H9 (cell line): Measurements from ENCODE around the gene KIF16B. TPM values are rescaled to one million over a fixed set of nuclear protein-coding genes. Genes with fewer than 3 reads are reported as not detected.

Source experiments
- DNase-seq: peaks from one replicate; pipeline ENCODE4 v3.0.0-alpha.2; 2017
- H2AFZ ChIP-seq: one replicate; pipeline ENCODE4 v1.6.1; 2013; ENCODE audit warnings: mild to moderate bottlenecking, low read length, control low read depth, moderate library complexity
- H2AK5ac ChIP-seq: 2 replicates; pipeline ENCODE4 v1.6.1; 2013; ENCODE audit warnings: low read length, control low read depth, mixed read lengths; ENCODE audit not compliant: insufficient read length
- H2BK120ac ChIP-seq: one replicate; pipeline ENCODE4 v1.6.1; 2013; ENCODE audit warnings: low read depth, mild to moderate bottlenecking, low read length, control low read depth, inconsistent platforms; ENCODE audit not compliant: poor library complexity, severe bottlenecking
- H2BK12ac ChIP-seq: 2 replicates; pipeline ENCODE4 v1.6.1; 2013; ENCODE audit warnings: low read length, control low read depth, mixed read lengths, low read depth; ENCODE audit not compliant: insufficient read length
- H2BK15ac ChIP-seq: 2 replicates; pipeline ENCODE4 v1.6.1; 2013; ENCODE audit warnings: low read depth, low read length, control low read depth
- H2BK20ac ChIP-seq: one replicate; pipeline ENCODE4 v1.6.1; 2013; ENCODE audit warnings: low read depth, mild to moderate bottlenecking, low read length, control low read depth, inconsistent platforms; ENCODE audit not compliant: poor library complexity, severe bottlenecking
- H2BK5ac ChIP-seq: 2 replicates; pipeline ENCODE4 v1.6.1; 2013; ENCODE audit warnings: low read length, control low read depth, mixed read lengths; ENCODE audit not compliant: insufficient read length
- H3K14ac ChIP-seq: 2 replicates; pipeline ENCODE4 v1.6.1; 2013; ENCODE audit warnings: low read length, control low read depth; ENCODE audit not compliant: insufficient read depth
- H3K18ac ChIP-seq: 2 replicates; pipeline ENCODE4 v1.6.1; 2013; ENCODE audit warnings: low read depth, mild to moderate bottlenecking, mixed read lengths, low read length, control low read depth; ENCODE audit not compliant: insufficient read length
- H3K23ac ChIP-seq: 2 replicates; pipeline ENCODE4 v1.6.1; 2013; ENCODE audit warnings: low read length, control low read depth, mixed read lengths, low read depth; ENCODE audit not compliant: insufficient read length
- H3K23me2 ChIP-seq: 2 replicates; pipeline ENCODE4 v1.6.1; 2013; ENCODE audit warnings: low read depth, mild to moderate bottlenecking, mixed read lengths, low read length, control low read depth; ENCODE audit not compliant: insufficient read length, poor library complexity, severe bottlenecking
- H3K27ac ChIP-seq: 2 replicates; pipeline ENCODE4 v1.5.1; 2013; ENCODE audit warnings: low read length, control low read depth, mixed read lengths, low read depth; ENCODE audit not compliant: insufficient read length
- H3K27me3 ChIP-seq: 2 replicates; pipeline ENCODE4 v1.6.1; 2013; ENCODE audit warnings: low read length, control low read depth, inconsistent platforms; ENCODE audit not compliant: insufficient read depth
- H3K4ac ChIP-seq: 2 replicates; pipeline ENCODE4 v1.6.1; 2013; ENCODE audit warnings: low read depth, mild to moderate bottlenecking, control low read depth, inconsistent platforms, low read length, moderate library complexity
- H3K4me1 ChIP-seq: 2 replicates; pipeline ENCODE4 v1.6.1; 2013; ENCODE audit warnings: low read length, control low read depth, inconsistent platforms; ENCODE audit not compliant: insufficient read depth
- H3K4me2 ChIP-seq: 2 replicates; pipeline ENCODE4 v1.6.1; 2013; ENCODE audit warnings: low read length, control low read depth, mixed read lengths; ENCODE audit not compliant: insufficient read length, insufficient read depth
- H3K56ac ChIP-seq: 2 replicates; pipeline ENCODE4 v1.6.1; 2013; ENCODE audit warnings: low read depth, mild to moderate bottlenecking, mixed read lengths, low read length, control low read depth; ENCODE audit not compliant: insufficient read length
- H3K79me1 ChIP-seq: 2 replicates; pipeline ENCODE4 v1.6.1; 2013; ENCODE audit warnings: low read depth, mild to moderate bottlenecking, moderate library complexity, low read length, control low read depth, inconsistent platforms; ENCODE audit not compliant: insufficient read depth, poor library complexity, severe bottlenecking
- H3K79me2 ChIP-seq: 2 replicates; pipeline ENCODE4 v1.6.1; 2013; ENCODE audit warnings: low read length, control low read depth, inconsistent platforms; ENCODE audit not compliant: insufficient read depth
- H3K9ac ChIP-seq: 2 replicates; pipeline ENCODE4 v1.6.1; 2013; ENCODE audit warnings: low read length, control low read depth, mixed read lengths; ENCODE audit not compliant: insufficient read length; ENCODE audit errors: extremely low read depth
- H3K9me3 ChIP-seq: one replicate; pipeline ENCODE4 v1.6.1; 2013; ENCODE audit warnings: low read depth, low read length, inconsistent platforms; ENCODE audit not compliant: control insufficient read depth
- H3T11ph ChIP-seq: one replicate; pipeline ENCODE4 v1.6.1; 2013; ENCODE audit warnings: mild to moderate bottlenecking, low read length, control low read depth, inconsistent platforms
- H4K20me1 ChIP-seq: one replicate; pipeline ENCODE4 v1.6.1; 2013; ENCODE audit not compliant: control insufficient read depth, insufficient read length, insufficient read depth
- H4K5ac ChIP-seq: 2 replicates; pipeline ENCODE4 v1.6.1; 2013; ENCODE audit warnings: low read depth, mild to moderate bottlenecking, mixed read lengths, low read length, control low read depth; ENCODE audit not compliant: insufficient read length
- H4K8ac ChIP-seq: replicated peaks from 2 replicates; pipeline ENCODE4 v1.6.1; 2013; ENCODE audit warnings: low read length, control low read depth, mixed read lengths, low read depth; ENCODE audit not compliant: insufficient read length
- H4K91ac ChIP-seq: 2 replicates; pipeline ENCODE4 v1.6.1; 2013; ENCODE audit warnings: low read depth, mild to moderate bottlenecking, moderate library complexity, mixed read lengths, low read length, control low read depth; ENCODE audit not compliant: insufficient read length
- H3K27ac Mint-ChIP-seq, 3 experiments: 2 replicates in 2 of 3; 3 replicates in 1 of 3; pipeline ENCODE4 v1.8.0; 2020 to 2021; ENCODE audit warnings: mixed read lengths in 3 of 3, mild to moderate bottlenecking in 1 of 3, moderate library complexity in 1 of 3
- H3K27me3 Mint-ChIP-seq: 2 replicates; pipeline ENCODE4 v1.8.0; 2021; ENCODE audit warnings: low read depth, mild to moderate bottlenecking, moderate library complexity, mixed read lengths
- H3K36me3 Mint-ChIP-seq, 3 experiments: 2 replicates in 2 of 3; 3 replicates in 1 of 3; pipeline ENCODE4 v1.8.0; 2020 to 2021; ENCODE audit warnings: low read depth in 3 of 3, mixed read lengths in 3 of 3; ENCODE audit not compliant: insufficient read depth in 1 of 3
- H3K4me1 Mint-ChIP-seq, 2 experiments: 2 replicates each; pipeline ENCODE4 v1.8.0; 2020; ENCODE audit warnings: mixed read lengths in 2 of 2
- H3K4me3 Mint-ChIP-seq, 2 experiments: 2 replicates in 1 of 2; 3 replicates in 1 of 2; pipeline ENCODE4 v1.8.0; 2020 to 2021; ENCODE audit warnings: mild to moderate bottlenecking in 2 of 2, mixed read lengths in 2 of 2, moderate library complexity in 1 of 2
- H3K9me3 Mint-ChIP-seq, 2 experiments: 2 replicates in 1 of 2; 3 replicates in 1 of 2; pipeline ENCODE4 v1.8.0; 2020; ENCODE audit warnings: mild to moderate bottlenecking in 2 of 2, mixed read lengths in 2 of 2, moderate library complexity in 1 of 2
- WGBS: extraction: QIAGEN DNeasy Blood & Tissue Kit; methylation state at CpG from one replicate; pipeline ENCODE4 v1.1.7; 2013; ENCODE audit warnings: missing lambda C conversion rate, low lambda C conversion rate, mixed read lengths; ENCODE audit not compliant: insufficient read length; ENCODE audit errors: extremely low coverage; 5-methylcytosine and 5-hydroxymethylcytosine counted together
- total RNA-seq: library from RNA; stranded (reverse); gene quantifications from 2 replicates; pipeline ENCODE4 v1.2.1, GENCODE V29; 2021
- TF ChIP-seq, protein P1 (sequence below): fragments of 200-600 bp; sonication (generic); conservative IDR thresholded peaks from 3 replicates; pipeline ENCODE4 v1.8.0; 2021; ENCODE audit warnings: antibody characterized with exemption, mild to moderate bottlenecking

The KIF16B gene
- total RNA-seq, 1 experiment from 2014 or later, result 7.4 TPM

DNA sequence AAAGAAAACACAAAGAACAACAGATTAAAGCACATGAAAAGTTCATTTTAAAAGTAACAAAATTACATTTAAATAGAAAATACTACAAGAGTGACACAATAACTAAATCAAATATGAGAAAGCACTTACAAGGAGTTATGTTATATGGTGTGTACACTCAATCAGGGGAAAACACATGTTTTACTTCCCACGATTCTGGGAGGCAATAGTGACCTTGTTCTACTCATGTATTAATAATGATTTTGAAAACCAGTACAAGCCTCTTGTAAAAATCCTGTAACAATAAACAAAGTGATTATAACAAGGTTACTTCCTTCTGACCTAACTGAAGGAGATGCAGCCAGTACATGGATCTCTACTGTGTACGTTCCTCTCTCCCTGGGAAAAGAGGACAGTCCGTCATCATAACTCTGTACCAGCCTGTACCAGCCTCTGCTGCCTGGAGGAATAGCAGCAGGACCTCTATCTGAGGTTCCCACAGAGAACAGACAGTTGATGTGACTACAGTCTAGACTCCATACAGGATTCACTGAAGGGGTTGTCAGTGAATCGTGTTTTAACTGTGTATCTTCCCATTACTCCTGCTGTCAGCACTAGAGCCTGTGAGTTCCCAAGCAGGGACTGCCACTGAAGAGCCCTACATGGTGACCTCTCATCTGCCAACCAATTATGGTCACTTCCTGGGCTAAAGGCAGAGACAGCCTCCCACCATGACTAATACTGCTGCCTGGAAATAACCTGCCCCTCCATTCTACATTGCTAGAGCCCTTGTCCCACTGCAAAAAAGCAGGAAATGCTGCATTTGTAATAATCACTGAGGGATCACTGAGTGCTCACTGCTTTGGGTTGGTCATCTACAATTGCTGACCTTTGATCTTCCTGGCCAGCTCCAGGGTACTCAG is 149.7 kb downstream of the KIF16B start:
- Histone ChIP-seq H3T11ph (no peak overlapping the region), H3K23ac (no peak overlapping the region), H3K4me1 (no peaks in the 10 kb centered on the region; the same call in 1 of the 2 replicates), H3K18ac (no peak overlapping the region), H4K91ac (no peak overlapping the region), H2AFZ (no peak overlapping the region), H3K79me2 (no peaks in the 10 kb centered on the region), H3K14ac (no peak overlapping the region), H2BK12ac (no peak overlapping the region), H4K8ac (no peak overlapping the region), H2BK15ac (no peak overlapping the region), H3K27me3 (no peaks in the 10 kb centered on the region), H2BK20ac (no peak overlapping the region), H3K23me2 (no peaks in the 10 kb centered on the region), H3K79me1 (no peaks in the 10 kb centered on the region), H3K4ac (no peak overlapping the region), H4K5ac (no peak overlapping the region), H3K9ac (no peak overlapping the region), H3K27ac (no peak overlapping the region), H4K20me1 (no peaks in the 10 kb centered on the region), H2BK5ac (no peak overlapping the region), H3K9me3 (no peaks in the 10 kb centered on the region), H2BK120ac (no peak overlapping the region), H3K56ac (no peak overlapping the region), H3K4me2 (no peak overlapping the region), H2AK5ac (no peak overlapping the region)
- WGBS, result no CpG with 5 or more reads among the region's 4 CpGs
- H3K9me3 Mint-ChIP-seq, result peaks cover 0 to 3% of the 10 kb centered on the region in 2 experiments; a peak in 2 of 5 replicates
- H3K36me3 Mint-ChIP-seq, result peaks cover 26 to 34% (median 28%) of the 10 kb centered on the region in 3 experiments; a peak in 6 of 7 replicates
- DNase-seq, result no peak
- TF ChIP-seq, protein P1, sequence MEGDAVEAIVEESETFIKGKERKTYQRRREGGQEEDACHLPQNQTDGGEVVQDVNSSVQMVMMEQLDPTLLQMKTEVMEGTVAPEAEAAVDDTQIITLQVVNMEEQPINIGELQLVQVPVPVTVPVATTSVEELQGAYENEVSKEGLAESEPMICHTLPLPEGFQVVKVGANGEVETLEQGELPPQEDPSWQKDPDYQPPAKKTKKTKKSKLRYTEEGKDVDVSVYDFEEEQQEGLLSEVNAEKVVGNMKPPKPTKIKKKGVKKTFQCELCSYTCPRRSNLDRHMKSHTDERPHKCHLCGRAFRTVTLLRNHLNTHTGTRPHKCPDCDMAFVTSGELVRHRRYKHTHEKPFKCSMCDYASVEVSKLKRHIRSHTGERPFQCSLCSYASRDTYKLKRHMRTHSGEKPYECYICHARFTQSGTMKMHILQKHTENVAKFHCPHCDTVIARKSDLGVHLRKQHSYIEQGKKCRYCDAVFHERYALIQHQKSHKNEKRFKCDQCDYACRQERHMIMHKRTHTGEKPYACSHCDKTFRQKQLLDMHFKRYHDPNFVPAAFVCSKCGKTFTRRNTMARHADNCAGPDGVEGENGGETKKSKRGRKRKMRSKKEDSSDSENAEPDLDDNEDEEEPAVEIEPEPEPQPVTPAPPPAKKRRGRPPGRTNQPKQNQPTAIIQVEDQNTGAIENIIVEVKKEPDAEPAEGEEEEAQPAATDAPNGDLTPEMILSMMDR, result no peak
- peaks cover 13 to 22% of the 10 kb centered on the region in 2 experiments for H3K4me1 Mint-ChIP-seq
- H3K27me3 Mint-ChIP-seq, result no peaks in the 10 kb centered on the region
- no peak overlapping the region for H3K27ac Mint-ChIP-seq
- no peak overlapping the region for H3K4me3 Mint-ChIP-seq
